NCI-H1436 (cell line): Measurements from ENCODE around the gene PLEKHN1.
"Not testable (repeated sequence)": the region's sequence is repeated elsewhere in the genome, so short reads cannot be mapped to it uniquely, and the experiment has no call there.

Experiments
- DNase-seq: peaks from one replicate; lab custom pipeline; 2025; lab: John Stamatoyannopoulos, UW

PLEKHN1 gene

DNA sequence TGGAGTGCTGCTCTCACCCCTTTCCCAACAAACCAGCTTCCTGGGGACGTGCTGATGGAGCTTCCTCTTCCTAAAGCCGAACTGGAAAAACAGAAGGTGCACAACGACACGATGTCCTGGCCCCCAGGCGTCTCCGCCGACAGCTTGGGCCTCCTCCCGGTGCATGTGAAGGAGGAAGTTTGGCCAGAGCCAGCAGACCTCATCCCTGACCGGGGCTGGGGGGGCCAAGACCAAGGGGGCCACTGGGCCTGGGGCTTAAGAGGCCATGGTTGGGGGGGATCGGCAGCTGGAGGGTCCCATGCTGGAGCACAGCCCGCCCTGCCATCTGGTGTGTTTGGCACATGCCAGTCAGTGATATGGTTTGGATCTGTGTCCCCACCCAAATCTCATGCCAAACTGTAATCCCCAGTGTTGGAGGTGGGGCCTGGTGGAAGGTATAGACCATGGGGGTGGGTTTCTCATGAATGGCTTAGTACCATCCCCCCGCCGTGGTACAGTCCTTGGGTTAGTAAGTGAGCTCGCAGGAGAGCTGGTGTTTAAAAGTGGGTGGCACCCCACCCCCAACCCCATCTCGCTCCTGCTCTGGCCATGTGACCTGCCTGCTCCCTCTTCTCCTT, 27.2 kb downstream of the PLEKHN1 start:
- DNase-seq, result no peak

DNA sequence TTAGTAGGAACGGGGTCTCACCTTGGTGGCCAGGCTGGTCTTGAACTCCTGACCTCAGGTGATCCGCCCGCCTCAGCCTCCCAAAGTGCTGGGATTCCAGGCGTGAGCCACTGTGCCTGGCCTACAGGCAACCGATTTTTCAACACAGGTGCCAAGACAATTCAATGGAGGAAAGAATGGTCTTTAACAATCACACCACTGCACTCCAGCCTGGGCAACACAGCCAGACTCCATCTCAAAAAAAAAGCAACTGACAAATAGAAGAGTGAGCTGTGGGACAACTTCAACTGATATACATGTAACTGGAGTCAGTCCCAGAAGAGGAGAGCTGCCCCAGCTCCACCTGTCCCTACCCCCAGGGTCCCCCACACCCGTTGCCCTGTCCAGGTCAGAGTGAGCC, 28.3 kb downstream of the PLEKHN1 start:
- DNase-seq, result not testable (repeated sequence)

DNA sequence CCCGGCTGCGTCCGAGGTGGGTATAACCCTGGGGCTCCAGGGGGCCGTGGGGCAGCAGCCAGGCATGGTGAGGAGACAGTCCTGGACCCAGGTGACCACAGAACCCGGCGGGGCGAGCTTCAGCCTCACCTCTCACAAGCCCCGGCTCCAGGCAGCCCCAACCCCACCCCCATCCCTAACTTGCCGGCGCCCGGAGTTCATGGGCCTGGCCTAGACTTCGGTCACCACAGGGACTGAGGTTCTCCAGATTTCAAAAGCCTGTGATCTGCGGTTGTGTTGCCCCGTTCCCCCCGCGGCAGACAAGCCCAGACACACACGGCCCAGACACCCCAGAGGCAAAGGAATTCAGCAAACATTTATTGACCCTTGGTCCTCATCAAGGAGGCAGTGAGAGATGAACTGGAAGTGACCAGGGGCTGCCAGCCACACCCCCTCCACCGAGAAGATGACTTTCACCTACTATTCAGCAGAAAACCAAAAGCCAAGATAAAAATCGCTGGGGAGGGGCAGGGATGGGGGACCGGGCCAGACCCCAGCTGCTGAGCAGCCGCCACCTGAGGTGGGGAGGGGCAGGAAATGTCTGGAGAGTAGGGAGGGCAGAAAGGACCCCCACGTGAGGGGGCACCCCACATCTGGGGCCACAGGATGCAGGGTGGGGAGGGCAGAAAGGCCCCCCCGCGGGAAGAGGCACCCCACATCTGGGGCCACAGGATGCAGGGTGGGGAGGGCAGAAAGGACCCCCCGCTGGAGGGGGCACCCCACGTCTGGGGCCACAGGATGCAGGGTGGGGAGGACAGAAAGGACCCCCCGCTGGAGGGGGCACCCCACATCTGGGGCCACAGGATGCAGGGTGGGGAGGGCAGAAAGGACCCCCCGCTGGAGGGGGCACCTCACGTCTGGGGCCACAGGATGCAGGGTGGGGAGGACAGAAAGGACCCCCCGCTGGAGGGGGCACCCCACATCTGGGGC, 29.7 kb downstream of the PLEKHN1 start:
- no peak for DNase-seq

DNA sequence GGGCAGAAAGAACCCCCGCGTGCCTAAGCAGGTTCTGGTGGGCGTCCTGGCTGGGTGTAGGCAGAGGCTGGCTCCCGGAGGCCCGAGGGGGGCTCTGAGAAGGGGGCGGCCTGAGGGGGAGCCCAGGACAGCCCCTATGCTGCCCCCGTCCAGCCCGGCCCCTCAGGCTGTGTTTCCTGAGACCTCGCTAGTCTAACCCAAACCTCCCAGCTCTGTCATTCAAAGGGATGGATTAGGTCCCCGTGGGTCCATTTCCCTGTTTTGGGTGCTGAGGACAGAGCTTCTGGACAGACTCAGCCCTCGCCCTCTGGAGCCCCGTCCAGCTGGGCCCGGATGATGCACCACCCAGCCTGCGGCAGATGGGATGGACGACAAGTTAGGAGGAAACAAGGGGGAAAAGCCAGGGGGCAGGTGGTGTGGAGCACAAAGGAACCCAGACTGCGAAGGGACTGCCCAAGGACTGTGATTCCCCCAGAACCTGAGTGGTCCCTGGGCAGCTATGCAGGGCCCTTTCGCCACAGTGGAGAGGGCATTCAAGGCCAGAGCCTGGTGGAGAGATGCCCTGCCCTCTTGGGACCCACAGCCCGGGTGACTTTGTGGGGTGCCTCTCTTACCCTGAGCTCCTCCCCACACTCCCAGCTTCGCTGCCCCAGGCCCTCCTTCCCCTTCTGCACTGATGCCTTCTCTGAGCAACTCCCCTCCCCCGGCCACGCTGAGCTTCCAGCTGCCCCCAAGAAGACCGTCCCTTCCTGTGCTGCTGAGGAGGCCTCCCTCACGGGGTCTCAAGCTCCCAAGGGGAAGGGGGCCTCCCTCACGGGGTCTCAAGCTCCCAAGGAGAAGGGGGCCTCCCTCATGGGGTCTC, 30.8 kb downstream of the PLEKHN1 start:
- no peak for DNase-seq

DNA sequence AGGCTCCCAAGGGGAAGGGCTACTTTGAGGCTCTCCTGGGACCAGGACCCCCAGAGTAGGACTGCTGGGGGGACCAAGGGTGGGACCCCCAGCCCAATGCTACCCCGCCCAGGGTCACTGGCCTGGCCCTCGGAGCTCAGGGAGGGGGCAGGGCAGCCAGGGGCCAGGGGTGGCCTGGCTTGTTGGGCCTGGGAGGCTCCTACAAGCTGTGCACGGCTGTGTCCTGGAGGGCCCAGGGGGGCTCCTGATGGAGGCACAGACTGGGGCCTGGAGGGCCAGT, 31.4 kb downstream of the PLEKHN1 start:
- DNase-seq, result no peak

DNA sequence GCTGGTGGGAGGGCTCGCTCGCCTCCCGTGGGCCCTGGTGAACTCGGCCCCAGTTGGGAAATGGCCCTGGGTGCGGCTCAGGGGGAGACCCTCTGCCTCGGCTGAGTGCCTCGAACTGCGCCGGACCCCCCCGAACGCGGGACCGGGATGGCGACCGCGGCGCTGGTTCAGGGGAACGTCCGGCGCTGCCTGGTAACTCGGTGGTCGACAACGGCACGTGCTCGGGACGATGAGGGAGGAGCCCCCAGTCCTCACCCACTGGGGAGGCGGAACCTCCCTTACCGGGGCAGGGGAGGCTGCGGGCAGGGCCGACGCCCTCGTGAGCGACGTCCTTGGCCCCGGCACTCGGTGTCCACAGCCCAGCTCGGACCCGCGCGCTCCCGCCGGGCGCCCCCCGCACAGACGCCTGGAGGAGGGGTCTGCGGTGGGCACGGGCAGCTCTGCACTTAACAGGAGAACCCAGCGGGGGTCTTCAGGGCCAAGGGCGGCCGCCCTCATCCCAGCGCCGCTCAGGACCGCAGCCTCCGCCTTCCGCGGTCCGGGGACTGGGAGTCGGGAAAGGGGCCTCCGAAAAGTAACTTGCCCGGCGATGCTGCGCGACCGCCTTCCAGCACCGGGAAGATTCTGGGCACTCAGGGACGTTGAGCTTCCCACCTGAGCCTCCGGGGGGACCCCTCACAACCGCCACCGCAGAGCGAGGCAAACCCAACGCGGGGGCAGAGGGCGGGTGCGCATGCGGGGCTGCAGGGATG, 31.9 kb downstream of the PLEKHN1 start:
- no peak for DNase-seq

DNA sequence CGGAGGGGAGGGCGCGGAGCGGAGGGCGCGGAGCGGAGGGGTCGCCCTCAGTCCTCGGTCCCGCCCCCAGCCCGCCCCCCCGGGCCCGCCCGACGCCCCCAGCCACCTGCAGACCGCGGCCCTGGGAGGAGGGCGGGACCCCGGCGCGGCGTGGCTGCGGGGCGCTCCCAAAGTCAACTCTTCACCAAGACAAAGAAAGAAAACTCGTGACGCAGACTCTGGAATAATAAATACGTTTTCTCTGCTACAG, 32.4 kb downstream of the PLEKHN1 start:
- no peak for DNase-seq

DNA sequence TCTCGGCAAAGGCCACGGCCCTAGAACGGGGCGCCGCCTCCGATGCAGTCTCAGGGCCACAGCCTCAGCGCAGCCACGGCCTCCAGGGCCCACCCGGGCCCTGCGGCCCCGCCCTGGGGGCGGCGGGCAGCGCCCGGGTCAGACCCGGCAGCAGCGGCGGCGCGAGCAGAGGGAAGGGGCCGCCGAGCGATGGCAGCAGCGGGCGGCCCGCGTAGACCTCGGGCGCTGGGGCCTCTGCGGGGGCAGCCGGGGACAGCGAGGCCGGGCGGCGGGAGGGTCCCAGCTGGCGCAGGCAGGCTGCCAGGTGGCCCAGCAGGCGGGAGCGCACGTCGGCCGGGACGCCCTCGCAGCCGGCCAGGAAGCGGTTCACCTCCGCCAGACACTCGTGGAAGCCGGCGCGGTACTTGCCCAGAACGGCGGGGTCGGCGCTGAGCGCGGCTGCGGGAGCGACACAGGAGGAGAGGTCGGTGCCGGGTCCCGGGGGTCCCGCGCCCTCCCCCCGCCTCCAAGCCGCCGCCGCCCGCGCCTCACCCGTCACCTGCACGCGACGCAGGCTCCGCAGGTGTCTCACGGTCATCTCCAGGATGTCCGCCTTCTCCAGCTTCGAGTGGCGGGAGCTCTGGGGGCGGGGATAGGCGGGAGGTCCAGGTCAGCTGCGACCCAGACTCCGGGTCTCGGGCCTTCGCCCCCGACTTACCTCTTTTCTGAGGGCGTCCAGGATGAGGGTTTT, 32.9 kb downstream of the PLEKHN1 start:
- DNase-seq, result no peak

DNA sequence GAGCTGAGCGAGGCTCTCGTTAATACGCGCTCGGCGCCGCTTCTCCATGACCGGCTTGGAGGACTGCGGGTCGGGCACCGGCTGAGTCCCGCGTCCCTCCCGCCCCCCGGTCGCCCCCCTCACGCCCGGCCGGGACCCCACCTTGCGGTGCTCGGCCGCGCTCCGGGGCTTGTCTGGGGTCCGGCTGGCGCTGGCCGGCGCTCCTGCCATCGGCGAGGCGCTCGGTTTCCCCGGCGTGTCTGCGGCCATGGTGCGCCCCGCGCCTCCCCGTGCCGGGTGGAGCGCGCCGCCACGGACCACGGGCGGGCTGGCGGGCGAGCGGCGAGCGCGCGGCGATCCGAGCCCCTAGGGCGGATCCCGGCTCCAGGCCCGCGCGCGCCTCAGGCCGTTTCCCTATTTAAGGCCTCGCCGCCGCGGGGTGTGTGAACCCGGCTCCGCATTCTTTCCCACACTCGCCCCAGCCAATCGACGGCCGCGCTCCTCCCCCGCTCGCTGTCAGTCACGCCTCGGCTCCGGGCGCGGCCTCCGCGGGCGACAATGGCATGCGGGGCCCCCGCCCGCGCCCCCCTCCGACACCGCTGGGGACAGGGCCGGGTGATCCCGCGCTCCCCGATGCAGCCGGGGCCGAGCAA, 33.6 kb downstream of the PLEKHN1 start, which contains the start of gene HES4:
Gene HES4 (minus strand): TSS at position 373 of the 632 bp plus-strand sequence. CDS start 124 bp downstream, at position 249.
- DNase-seq, result peak; percentile 67

DNA sequence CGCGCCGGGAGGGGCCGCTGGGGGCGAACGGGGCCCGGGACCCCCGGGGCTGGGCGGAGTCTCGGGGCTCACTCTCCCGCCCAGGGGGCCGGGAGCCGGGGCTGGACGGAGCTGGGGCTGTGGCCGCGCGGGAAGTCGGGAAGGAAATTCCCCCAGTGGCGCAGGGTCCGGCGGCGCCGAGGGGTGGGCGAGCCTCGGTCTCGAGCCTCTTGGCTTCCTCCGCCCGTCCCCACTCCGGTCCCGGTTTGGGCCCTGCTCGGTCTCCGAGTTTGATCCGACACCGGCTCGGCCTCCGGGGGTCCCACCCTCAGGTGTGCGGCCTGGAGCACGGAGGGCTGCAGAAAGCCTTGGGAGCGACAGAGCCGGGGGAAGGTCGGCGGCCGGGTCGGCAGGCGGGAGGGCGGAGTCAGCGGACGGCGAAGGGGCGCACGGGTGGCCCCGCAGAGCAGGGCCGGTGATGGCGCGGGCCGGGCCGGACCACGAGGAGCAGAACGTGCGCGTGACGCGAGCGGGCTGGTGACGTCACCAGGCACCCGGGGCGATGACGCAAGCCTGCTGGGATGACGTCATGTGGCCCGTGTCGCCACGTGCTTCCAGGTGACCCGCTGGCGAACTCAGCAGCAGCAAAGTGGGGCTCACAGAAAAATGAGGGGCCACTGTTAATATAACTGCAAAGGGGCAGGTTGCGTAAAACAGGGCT, 34.2 kb downstream of the PLEKHN1 start:
- DNase-seq, result peak; percentile 54

DNA sequence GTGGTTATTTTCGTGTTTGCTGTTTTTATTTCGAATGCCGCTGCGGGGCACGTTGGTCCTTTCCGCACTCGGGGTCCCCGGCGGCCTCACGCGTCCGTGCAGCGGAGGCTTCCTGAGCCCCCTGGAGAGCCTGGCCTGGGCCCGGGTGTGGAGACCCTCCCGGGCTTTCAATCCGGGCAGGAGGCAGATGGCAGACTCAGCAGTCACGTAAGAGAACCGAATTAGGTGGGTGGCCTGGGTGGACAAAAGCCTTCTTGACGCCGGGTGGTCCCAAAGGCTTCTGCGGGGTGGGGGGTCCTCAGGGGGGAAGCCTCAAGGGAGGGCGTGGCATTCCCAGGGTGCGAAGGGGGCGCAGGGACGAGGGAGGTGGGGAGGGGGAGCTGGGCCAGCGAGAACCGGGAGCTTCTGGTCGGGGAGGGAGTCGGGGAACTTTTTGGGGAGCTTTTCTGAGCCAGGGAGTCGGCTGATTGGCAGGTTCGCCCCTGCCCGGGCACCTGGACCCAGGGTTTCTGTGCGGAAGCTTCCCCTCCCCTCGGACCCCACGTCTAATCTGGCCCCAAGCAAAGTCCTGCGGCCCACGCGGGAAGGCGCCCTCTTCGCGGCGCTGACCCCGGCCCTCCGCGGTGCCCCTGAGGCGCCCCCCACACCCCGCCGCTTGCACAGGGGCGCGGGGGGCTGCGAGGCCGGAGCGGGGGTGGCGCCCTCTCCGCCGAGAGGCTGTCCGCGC, 34.9 kb downstream of the PLEKHN1 start:
- DNase-seq, result no peak

DNA sequence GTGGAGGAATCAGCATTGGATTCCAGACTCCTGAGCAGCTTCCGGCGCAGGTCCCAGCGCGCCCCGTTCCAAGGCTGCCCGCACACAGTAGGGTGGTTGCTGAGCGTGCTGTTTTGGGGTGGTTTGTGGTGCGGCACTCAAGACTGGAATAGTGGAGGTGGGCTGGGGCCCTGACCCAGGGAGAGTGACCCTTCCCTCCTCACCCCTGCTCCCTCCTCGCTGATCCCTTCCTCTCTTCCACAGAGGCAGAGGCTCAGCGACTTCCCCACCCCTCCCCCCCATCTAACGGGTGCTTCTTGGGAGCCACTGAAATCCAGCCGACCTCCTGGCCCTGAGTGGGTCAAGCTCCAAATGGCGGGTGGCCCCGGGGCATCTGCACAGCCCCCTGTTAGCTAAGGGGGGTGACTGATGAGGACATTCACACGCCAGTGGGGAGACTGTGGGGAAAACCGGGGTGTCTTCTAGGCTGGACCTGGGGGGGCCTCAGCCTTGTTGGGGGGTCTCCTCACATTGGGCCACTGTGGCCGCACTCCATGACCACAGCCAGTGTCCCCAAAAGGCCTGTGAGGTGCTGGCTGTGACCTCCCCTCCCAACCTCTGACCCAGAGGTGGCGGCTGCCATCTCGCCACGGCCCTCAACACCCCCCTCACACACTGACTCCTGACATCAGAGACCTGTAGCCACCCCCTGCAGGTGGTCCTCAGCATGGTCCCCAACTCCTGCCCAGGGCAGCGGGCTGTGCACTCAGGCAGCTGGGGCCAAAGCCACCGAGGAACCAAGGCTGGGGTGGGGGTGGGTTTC, 37.5 kb downstream of the PLEKHN1 start:
- DNase-seq, result no peak

DNA sequence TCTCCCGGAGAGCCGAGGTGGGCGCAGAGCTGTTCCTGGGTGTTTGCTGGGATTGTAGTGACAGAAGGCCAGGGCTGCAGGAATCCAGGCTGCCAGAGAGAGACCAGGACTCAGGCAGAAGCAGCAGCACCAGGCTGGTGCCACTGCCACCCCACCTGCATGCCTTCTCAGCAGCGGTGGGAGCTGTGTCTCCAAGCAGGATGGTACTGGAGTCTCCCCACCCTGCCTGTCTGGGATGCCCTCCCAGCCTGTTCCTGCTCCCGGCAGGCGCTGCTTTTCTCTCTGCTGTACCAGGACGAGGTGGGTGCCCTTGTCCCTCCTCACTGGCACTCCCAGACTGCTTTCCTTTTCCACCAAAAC, 38.1 kb downstream of the PLEKHN1 start:
- DNase-seq, result no peak

DNA sequence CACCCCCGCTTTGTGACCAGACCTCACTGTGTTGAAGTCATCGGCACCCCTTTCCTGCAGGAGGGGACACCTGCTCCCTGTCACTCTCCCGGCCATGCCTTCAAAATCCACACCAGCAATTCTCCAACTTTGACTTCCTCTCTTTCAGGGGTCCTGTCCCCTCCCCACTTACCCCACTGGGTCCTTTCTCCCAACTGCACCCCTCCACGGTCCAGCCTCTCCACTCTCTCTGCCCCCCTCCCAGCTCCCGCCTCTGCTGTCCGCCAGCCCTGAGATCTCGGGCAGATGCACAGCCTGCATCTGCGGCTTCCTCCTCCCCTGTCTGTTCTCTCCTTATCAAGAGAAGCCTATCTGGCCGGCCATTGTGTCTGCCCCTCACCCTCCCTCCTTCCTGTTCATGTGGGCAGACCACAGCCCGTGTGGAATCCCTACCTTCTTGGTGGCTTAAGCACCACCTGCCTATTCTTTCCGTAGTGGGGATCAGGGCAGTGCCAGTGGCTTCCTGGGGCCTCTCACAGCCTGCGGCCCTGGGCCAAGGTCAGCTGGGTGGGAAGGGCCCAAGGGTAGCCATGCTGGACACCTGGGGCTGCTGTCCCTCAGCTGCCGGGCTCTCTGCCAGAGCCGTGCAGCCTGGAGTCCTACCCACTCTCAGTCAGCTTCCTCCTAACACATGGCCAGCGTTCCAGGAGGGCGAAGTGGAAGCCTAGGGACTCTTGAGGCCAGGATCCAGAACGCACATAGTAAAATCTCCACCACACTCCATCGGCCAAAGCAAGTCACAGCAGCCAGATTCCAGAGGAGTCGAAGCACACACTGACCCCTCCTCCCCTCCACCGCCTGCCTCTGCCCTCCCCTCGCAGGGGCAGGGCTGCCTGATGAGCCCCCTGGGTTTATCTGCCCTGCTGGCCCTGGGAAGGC, 38.8 kb downstream of the PLEKHN1 start:
- DNase-seq, result no peak

DNA sequence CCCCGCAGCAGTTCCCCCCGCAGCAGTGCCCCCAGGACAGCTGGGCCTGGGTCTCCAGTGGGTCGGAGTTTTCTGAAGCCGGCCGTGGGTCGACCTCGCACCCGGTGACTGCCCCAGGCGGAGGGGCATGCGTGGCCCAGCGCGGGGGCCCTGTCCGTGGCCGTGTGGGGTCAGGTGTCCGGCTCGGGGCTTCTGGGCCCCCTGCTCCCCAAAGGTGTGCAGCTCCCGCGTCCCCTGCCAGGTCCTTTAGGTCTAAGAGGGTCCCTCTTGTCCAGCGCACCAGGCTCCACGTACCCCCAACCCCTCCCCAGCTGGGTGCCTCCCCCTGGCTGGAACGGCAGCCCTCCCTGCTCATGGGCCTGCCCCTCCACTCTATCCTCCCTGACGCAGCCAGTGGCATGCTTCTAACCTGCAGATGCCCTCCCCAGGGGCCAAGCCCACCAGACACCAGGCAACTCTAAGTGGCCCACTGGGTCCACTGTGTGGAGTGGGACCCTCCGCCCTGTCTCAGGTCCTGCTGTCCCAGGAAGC, 39.6 kb downstream of the PLEKHN1 start:
- no peak for DNase-seq

DNA sequence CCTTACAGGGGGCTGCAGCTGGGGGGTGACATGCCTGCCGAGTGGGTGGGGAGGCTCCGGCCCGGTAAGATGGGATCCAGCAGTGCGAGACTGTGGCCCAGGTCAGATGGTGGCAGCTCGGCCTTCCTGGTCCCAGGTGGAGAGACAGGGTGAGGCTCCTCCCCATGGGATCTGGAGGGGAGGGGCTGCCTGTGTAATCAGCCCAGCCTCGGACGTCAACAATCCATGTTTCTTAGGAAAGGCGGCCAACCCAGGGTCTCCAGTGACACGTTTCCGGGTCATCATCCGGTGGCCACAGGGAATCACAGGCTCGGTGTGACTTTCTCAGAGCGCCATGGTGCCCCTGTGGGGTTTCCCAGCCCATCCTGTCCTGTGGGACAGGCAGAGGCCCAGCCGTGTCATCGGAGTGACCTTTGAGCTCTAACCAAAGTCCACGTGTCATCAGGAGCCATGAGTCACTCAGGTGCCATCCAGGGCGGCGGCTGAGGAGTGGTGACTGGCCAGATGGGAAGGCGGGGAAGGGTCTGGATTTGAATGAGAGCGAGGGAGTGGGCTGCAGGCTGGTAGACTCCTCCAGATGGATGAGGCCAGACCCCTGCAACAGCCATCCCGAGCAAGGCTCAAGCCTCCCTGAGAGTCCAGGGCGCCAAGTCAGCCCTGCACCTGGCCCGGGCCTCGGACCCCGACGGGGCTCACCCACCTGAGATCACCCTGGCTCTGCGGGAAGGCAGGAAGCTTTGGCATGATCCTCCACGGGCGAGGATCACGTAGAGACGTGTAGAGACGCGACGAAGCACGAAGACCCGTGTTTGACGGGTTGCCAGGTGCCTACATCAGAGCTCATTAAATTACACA, 40.2 kb downstream of the PLEKHN1 start:
- DNase-seq, result no peak

DNA sequence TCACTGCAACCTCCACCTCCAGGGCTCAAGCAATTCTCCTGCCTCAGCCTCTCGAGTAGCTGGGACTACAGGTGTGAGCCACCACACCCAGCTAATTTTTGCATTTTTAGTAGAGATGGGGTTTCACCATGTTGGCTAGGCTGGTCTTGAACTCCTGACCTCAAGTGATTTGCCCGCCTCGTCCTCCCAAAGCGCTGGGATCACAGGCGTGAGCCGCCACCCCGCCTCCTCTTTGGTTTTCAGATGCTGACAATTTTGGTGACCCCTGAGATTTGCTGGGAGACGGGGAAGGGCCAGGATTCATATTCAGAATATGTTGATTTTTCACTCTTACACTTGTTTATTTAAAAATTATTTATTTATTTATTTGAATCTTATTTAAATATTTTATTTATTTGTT, 43.8 kb downstream of the PLEKHN1 start:
- not testable (repeated sequence) for DNase-seq
